GM12872 (cell line): ENCODE results near the gene LRRC52.

Experiments used
- CTCF ChIP-seq: IDR thresholded peaks from 3 replicates; pipeline ENCODE4 v1.5.1; 2011; ENCODE audit warnings: low read depth, mild to moderate bottlenecking, low read length, moderate library complexity; ENCODE audit not compliant: insufficient read depth

LRRC52 gene

GRCh38 chr1:165574295-165574694 is 30.5 kb downstream of the LRRC52 start:
- no peak for TF ChIP-seq CTCF

- TF ChIP-seq CTCF, result no peak
Observed at GRCh38 chr1:165575468-165576099, 31.8 kb downstream of the LRRC52 start.

GRCh38 chr1:165576536-165576935 is 32.7 kb downstream of the LRRC52 start:
- no peak for TF ChIP-seq CTCF

- no peak for TF ChIP-seq CTCF
Observed at GRCh38 chr1:165577707-165578106, 33.9 kb downstream of the LRRC52 start.

- no peak for TF ChIP-seq CTCF
Observed at GRCh38 chr1:165580931-165581871, 37.4 kb downstream of the LRRC52 start.

GRCh38 chr1:165581926-165582325 is 38.1 kb downstream of the LRRC52 start:
- TF ChIP-seq CTCF, result no peak

GRCh38 chr1:165586398-165586797 is 42.6 kb downstream of the LRRC52 start:
- TF ChIP-seq CTCF, result no peak
